ENCODE results near the gene TTLL11. TPM values are rescaled to one million over a fixed set of nuclear protein-coding genes. Genes with fewer than 3 reads are reported as not detected.

The TTLL11 gene
- total RNA-seq, 1 experiment from 2014 or later = 8.8 TPM

DNA sequence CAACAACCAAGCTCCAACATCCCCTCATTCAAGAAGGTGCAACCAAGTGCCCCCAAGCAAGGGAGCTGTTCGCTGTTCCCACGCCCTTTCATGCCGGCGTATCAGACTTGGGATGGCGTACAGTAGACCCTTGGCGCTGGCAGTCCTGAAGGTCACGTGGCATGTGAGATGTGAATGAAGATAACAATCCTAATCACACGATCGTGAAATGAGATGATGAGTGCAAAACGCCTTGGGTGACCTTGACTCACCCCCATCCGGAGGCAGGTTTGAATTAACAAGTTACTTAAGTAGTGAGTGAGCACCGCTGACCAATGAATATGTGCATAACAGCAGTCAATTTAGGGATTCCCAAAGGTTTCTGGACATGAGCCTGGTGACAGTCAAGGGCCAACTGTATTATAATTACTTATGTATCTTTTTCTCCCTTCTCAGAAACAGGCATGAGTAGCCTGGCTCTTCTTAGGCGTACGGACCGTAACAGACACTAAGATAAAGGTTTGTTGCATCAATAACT lies 150.2 kb downstream of the TTLL11 start:
- no peak for DNase-seq
- H3K27me3 ChIP-seq = no peaks in the 10 kb centered on the region
- H3K27ac ChIP-seq = no peak overlapping the region
- no peaks in the 10 kb centered on the region for H3K9me3 ChIP-seq (replicated peaks)
- no peaks in the 10 kb centered on the region for H3K36me3 ChIP-seq
- H3K4me3 ChIP-seq = no peak overlapping the region
- H3K4me1 ChIP-seq = no peaks in the 10 kb centered on the region

GRCh38 chr9:121942313-121942712 lies 150.8 kb downstream of the TTLL11 start:
- Histone ChIP-seq H3K27ac (no peak overlapping the region), H3K27me3 (no peaks in the 10 kb centered on the region), H3K4me1 (no peaks in the 10 kb centered on the region), H3K36me3 (no peaks in the 10 kb centered on the region), H3K4me3 (no peak overlapping the region), H3K9me3 (replicated peaks) (no peaks in the 10 kb centered on the region)
- no peak for DNase-seq

DNA sequence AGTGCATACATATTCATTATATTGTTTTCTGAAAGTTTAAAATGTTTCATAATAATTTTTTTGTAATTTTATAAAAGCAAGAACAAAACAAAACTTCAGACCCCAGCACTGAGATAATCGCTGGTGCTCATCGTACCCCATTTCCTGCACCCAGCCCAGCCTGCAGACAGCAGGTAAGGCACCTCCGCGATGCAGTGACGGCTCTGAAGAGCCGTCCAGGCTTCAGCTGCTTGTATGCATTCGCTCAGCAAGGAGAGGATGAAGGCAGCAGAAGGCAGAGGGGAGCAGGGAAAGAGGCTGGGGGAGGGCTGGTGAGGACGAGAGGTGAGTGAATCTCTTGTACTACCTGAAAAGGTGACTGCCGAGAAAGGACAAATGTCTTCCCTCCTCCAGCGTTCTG lies 153.5 kb downstream of the TTLL11 start:
- Histone ChIP-seq H3K4me3 (no peak overlapping the region), H3K36me3 (no peaks in the 10 kb centered on the region), H3K27me3 (no peaks in the 10 kb centered on the region), H3K9me3 (replicated peaks) (no peaks in the 10 kb centered on the region), H3K27ac (no peak overlapping the region), H3K4me1 (no peaks in the 10 kb centered on the region)
- no peak for DNase-seq

DNA sequence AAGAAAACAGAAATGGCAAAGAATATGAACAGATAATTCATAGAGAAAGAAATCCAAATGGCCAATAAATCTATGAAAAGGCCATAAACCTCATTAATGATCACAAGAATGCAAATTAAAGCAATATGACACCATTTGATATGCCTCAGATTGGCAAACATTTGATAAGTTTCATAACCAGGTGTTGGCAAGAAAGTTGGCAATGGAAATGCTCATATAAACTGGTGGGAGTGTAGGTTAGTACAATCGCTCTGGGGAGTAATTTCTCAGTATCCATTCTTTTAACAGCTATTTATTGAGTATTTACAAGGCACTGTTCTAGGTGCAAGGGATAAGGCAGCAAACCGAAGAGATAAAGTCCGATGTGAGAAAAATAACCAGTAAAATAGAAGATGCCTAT lies 154.5 kb downstream of the TTLL11 start:
- H3K9me3 ChIP-seq (replicated peaks) = no peaks in the 10 kb centered on the region
- H3K4me3 ChIP-seq = no peak overlapping the region
- no peak overlapping the region for H3K27ac ChIP-seq
- H3K4me1 ChIP-seq = no peaks in the 10 kb centered on the region
- H3K27me3 ChIP-seq = no peaks in the 10 kb centered on the region
- no peak for DNase-seq
- no peaks in the 10 kb centered on the region for H3K36me3 ChIP-seq

DNA sequence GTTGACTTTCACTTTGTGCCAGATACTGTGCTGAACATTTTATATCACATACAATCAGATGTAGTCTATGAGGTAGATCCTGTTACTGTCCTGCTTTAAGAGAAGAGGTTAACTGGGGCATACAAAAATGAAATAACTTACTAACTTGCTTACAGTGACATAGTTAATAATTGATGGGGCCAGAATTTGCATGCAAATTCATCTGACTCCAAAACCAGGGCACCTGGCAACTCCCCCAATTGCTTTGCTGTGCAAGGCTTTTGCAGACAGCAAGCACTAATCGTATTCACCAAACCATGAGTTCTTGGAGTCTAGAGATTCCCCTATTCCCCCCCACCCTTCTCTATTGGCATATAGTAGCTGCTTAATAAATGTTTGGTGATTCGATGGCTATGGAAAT lies 155.9 kb downstream of the TTLL11 start:
- H3K36me3 ChIP-seq = no peaks in the 10 kb centered on the region

DNA sequence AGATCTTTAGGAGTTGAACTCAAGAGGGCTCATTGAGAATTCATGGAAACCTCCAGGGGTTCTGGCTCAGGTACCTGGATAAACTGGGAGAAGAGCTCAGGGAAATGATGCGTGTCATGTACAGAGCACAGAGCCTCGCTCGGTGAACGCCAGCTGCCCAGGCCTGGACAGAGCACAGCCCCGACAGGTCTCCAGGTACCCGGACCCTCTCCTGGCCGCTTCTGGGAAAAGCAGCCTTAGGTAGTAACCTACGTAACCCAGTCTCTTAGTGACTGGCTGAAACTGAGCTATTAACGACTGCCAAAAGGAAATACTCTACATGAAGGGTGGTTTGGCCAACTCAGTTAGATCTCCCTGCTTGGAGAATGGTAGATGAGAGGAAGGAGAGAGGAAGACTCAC lies 157.4 kb downstream of the TTLL11 start:
- Histone ChIP-seq H3K9me3 (replicated peaks) (no peaks in the 10 kb centered on the region), H3K4me1 (0 out of 2 replicates have a peak, but pooled peaks cover 2% of the 10 kb centered on the region), H3K4me3 (no peak overlapping the region), H3K36me3 (no peaks in the 10 kb centered on the region), H3K27ac (no peak overlapping the region), H3K27me3 (no peaks in the 10 kb centered on the region)
- no peak for DNase-seq

More for the DNA sequence above, 155.9 kb downstream of the TTLL11 start:
- H3K27me3 ChIP-seq = no peaks in the 10 kb centered on the region
- H3K4me1 ChIP-seq = no peaks in the 10 kb centered on the region
- H3K4me3 ChIP-seq = no peak overlapping the region
- no peak overlapping the region for H3K27ac ChIP-seq
- DNase-seq = no peak
- no peaks in the 10 kb centered on the region for H3K9me3 ChIP-seq (replicated peaks)

- DNase-seq = peak in 1 of 2 experiments; percentile 35
- Histone ChIP-seq H3K36me3 (no peaks in the 10 kb centered on the region), H3K27ac (no peak overlapping the region), H3K4me3 (no peak overlapping the region), H3K4me1 (peaks cover 2% of the 10 kb centered on the region; the same call in 1 of the 2 replicates), H3K9me3 (replicated peaks) (no peaks in the 10 kb centered on the region), H3K27me3 (no peaks in the 10 kb centered on the region)
These were observed 162.2 kb downstream of the TTLL11 start for GRCh38 chr9:121930956-121931355.

DNA sequence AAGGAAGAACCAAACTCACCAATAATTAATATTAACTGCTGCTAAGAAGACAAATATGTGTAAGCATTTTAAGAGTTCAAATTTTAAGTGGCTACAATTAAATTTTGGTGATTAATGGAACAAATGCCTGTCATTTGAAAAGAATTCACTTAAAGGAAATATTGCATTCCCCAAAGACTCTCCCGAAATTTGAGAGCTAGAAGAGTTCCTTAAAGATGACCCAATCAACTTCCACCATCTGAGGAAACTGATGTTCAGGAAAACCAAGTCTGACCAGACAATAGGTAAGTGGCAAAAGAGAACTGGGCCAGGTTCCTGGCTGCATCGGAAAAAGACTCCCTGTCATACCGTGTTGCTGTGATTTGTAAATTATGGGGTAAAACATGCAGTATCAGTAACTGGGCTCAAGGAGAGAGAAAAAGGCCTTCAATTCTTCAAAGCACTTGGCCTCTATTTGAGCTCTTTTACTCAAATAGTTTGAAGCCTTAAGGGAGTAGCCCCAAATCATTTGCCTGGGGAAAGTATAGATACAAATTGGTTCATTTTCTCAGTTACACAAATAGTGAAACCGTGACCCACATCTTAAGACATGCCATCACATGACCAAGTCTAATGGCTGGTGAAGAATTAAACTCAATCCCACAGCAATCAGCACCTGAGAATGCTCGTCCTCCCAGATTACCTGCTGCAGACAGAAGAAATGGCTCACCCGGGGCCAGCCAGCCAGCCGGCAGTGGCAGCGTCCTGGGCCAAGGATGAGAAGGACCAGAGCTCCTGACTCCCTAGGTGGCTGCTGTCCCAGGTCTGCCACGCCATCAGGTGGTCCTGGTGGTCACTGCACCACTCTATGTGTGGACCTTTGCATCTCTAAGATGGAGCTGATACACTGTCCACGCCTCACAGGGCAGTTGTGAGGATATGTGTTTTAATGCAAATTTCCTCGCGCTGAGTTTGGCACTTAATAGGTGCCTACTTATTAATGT lies 162.9 kb downstream of the TTLL11 start:
- Histone ChIP-seq H3K27ac (no peak overlapping the region), H3K9me3 (replicated peaks) (no peaks in the 10 kb centered on the region), H3K4me3 (no peak overlapping the region), H3K27me3 (no peaks in the 10 kb centered on the region), H3K4me1 (peaks cover 2% of the 10 kb centered on the region; the same call in 1 of the 2 replicates), H3K36me3 (no peaks in the 10 kb centered on the region)
- peak; percentile 25 to 52 for DNase-seq

- Histone ChIP-seq H3K27ac (no peak overlapping the region), H3K4me3 (no peak overlapping the region), H3K4me1 (peaks cover 2% of the 10 kb centered on the region; the same call in 1 of the 2 replicates), H3K36me3 (no peaks in the 10 kb centered on the region), H3K9me3 (replicated peaks) (no peaks in the 10 kb centered on the region), H3K27me3 (no peaks in the 10 kb centered on the region)
- DNase-seq = no peak
These were observed 165.5 kb downstream of the TTLL11 start for GRCh38 chr9:121927636-121928035.

DNA sequence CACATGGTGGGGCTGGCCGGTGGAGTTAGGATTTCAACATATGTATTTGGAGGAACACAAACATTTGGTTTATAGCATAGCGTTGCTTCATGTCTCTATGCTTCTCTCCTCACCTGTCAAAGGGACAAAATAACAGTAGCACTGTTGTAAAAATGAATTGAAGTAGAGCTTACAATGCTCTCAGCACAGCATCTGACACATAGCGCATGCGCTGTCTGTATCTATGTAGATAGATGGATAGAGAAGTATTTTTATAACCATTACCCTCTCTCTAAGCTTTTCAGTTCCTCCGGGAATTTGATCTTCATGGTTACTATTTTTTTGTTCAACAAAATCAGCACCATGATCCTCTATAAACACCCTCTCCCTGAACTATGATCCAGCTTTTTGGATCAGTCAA lies 166.0 kb downstream of the TTLL11 start:
- no peak for DNase-seq
- Histone ChIP-seq H3K27ac (no peak overlapping the region), H3K27me3 (no peaks in the 10 kb centered on the region), H3K4me3 (no peak overlapping the region), H3K36me3 (no peaks in the 10 kb centered on the region), H3K4me1 (peaks cover 4% of the 10 kb centered on the region), H3K9me3 (replicated peaks) (no peaks in the 10 kb centered on the region)

- no peak for DNase-seq
- Histone ChIP-seq H3K36me3 (no peaks in the 10 kb centered on the region), H3K27ac (no peak overlapping the region), H3K9me3 (replicated peaks) (no peaks in the 10 kb centered on the region), H3K4me1 (peaks cover 11% of the 10 kb centered on the region), H3K27me3 (no peaks in the 10 kb centered on the region), H3K4me3 (no peak overlapping the region)
These were observed 166.7 kb downstream of the TTLL11 start for GRCh38 chr9:121926351-121926801.

DNA sequence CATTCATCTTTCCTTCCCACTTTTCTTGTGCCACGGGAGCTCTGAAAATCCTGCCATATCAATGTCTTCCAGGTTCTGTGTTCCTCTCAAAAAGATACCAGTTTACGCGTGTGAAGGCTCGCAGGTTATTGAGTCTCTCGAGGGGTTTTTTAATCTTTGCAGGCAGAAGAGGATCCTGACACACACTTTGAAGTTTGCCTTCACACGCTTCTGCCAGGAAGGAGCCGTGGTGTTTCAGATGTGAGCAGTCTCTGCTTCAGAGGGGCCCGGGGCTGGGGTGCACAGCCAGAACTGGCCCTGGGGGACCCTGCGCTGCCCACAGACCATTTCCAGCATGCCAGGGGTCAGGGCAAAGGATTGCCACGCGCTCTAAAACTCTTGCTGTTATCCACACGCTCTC lies 167.2 kb downstream of the TTLL11 start:
- Histone ChIP-seq H3K36me3 (no peaks in the 10 kb centered on the region), H3K27me3 (no peaks in the 10 kb centered on the region), H3K4me3 (no peak overlapping the region), H3K4me1 (peaks cover 16% of the 10 kb centered on the region), H3K9me3 (replicated peaks) (no peaks in the 10 kb centered on the region), H3K27ac (no peak overlapping the region)
- no peak for DNase-seq

- DNase-seq = peak in 1 of 2 experiments; percentile 27
- no peak overlapping the region for H3K27ac ChIP-seq
These were observed 168.4 kb downstream of the TTLL11 start for GRCh38 chr9:121924700-121925099.

GRCh38 chr9:121921444-121921843 lies 171.7 kb downstream of the TTLL11 start:
- Histone ChIP-seq H3K27ac (no peak overlapping the region), H3K4me1 (peaks cover 15% of the 10 kb centered on the region), H3K9me3 (replicated peaks) (no peaks in the 10 kb centered on the region), H3K36me3 (no peaks in the 10 kb centered on the region), H3K4me3 (no peak overlapping the region), H3K27me3 (no peaks in the 10 kb centered on the region)
- DNase-seq = peak; percentile 43 to 82

More at GRCh38 chr9:121924700-121925099, 168.4 kb downstream of the TTLL11 start:
- H3K27me3 ChIP-seq = no peaks in the 10 kb centered on the region
- H3K4me3 ChIP-seq = no peak overlapping the region
- no peaks in the 10 kb centered on the region for H3K36me3 ChIP-seq
- H3K9me3 ChIP-seq (replicated peaks) = no peaks in the 10 kb centered on the region
- H3K4me1 ChIP-seq = peaks cover 15% of the 10 kb centered on the region

Data from SJCRH30 (cell line).